NCI-H510A treated with DMSO at 0.1 percent for 48 hours (cell line): ENCODE results near the gene WASHC2A.
"Not testable (repeated sequence)": the region's sequence is repeated elsewhere in the genome, so short reads cannot be mapped to it uniquely, and the experiment has no call there.

Source experiments
- DNase-seq: peaks from one replicate; lab custom pipeline; 2025; lab: John Stamatoyannopoulos, UW

WASHC2A gene

GRCh38 chr10:50159856-50160255 lies 92.1 kb downstream of the WASHC2A start:
- not testable (repeated sequence) for DNase-seq

GRCh38 chr10:50165038-50165437 lies 97.3 kb downstream of the WASHC2A start:
- DNase-seq, result not testable (repeated sequence)

- not testable (repeated sequence) for DNase-seq
Measured at GRCh38 chr10:50167833-50168232, 100.1 kb downstream of the WASHC2A start.

- DNase-seq, result not testable (repeated sequence)
Measured at GRCh38 chr10:50169506-50169905, 101.8 kb downstream of the WASHC2A start.

- DNase-seq, result not testable (repeated sequence)
Measured at GRCh38 chr10:50174788-50175525, 107.2 kb downstream of the WASHC2A start.
